NCI-H2081 treated with DMSO at 0.1 percent for 48 hours (cell line): ENCODE data around the gene TXNRD3.

ENCODE experiments used
- DNase-seq: peaks from one replicate; lab custom pipeline; 2025; lab: John Stamatoyannopoulos, UW

TXNRD3 gene

GRCh38 chr3:126671521-126671920 is 16.6 kb upstream of the TXNRD3 start:
- no peak for DNase-seq

DNA sequence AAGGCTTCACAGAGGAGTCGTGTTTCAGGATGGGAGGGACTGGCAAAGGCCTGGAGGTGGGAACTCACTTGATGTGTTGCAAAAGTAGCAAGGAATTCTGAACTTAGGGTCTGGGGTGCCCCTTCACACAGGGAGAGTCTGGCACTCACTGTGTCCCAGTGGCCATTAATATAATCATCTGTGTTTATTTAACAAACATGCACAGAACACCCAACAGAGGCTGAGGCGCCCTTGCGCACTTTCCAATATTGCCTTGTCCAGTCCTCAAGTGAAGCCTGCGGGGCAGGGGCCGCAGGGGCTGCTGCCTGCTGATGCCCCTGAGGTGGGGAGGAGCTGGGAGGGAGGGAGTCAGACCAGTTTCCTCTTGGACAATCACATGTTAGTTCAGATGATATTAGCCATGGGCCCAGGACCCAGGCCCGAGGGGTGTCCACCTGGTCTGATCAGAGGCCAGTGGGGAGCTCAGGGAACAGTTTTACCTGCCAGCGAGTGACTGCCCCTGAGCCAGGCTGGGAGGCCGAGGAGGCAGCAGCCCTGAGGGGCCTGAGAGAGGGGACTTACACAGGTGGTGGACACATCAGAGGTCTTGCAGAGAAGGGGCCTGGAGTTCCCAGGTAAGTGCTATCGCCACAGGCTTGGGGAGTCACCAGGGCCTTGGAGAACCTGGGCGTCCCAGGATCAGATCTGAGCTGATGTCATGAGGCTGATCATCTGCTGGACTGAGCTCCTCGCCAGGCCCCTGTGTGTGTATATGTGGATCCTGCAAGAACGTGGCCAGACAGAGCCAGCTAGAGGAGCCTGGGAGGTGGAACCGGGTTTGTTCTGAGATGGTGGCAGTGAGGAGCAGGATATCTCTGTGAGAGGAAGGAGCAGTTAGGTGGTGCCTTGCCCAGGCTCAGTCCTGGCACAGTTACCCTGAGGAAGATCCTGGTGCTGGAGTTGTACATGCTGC is 13.8 kb upstream of the TXNRD3 start:
- no peak for DNase-seq

GRCh38 chr3:126667631-126668449 is 12.9 kb upstream of the TXNRD3 start:
- no peak for DNase-seq

DNA sequence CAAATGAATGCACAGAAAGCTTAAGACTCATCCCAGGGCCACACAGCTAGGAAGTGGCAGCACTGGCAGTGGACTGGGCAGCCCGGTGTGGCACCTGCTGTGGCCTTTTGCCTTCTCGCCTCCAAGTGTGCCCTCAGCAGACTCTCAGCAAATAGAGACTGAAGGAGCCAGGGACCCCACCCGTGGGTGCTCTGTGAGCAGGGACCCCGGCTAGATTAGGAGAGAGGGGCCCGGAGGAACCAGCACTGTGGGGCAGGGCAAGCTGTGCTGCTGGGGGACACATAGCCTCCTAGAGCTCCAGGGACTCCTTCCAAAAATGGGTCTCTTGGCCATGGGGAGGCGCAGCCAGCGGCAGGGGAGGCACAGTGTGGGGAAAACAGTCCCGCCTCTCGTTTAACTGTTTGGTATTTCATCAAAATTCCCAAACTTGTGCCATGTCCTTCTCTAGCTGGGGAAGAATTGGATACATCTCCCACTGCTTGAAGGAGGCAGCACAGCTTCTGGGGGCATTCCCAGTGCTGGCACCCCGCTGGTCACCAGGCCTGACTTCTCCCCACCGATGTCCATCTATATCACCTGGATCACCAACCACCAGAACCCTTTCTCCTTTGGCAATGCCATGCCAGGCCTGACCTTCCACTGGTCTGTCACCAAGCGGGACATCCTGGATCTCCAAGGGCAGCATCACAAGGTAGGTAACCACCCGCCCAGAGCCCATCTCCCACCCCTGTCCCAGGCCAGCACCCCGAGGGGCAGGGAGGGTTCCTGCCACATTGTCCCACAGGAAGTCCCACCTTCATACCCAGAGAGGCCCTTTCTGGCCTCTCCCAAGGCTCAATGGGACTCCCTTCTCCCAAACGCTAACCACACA is 12.0 kb upstream of the TXNRD3 start:
- no peak for DNase-seq

DNA sequence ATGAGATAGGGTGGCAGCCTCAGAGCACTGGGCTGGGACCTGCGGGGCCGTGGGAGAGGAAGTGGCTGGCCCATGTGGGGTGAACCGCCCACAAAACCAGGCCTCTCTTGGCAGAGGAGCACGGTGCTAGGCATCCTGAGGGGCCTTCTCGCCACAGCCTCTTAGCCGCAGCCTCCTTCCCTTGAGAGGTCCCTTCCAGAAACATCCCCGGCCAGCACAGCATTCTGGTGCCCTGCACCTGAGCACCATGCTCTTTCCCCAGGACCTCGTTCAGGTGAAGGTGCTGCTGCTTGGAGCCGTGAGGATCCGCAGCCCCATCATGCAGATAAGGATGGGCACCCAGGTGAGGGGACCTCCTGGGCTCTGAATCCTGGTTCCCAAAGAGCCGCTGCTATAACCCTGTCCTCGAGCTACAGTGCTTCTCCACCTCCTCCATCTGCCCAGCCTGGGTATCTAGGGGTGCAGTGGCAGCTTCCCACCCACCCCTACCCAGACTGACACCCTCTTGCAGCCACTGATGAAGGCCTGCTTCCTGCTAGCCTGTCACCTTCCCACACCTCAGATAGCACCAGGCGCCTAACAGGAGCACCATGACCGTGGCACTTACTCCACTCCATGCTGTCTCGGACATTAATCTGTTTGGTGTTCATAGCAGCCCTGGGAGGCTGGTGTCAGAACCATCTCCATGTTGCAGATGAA is 11.2 kb upstream of the TXNRD3 start:
- DNase-seq, result no peak

GRCh38 chr3:126665221-126665936 is 10.5 kb upstream of the TXNRD3 start:
- no peak for DNase-seq

GRCh38 chr3:126664591-126665214 is 9.8 kb upstream of the TXNRD3 start:
- no peak for DNase-seq

GRCh38 chr3:126663750-126664149 is 8.8 kb upstream of the TXNRD3 start:
- DNase-seq, result no peak

- no peak for DNase-seq
Measured at GRCh38 chr3:126663257-126663656, 8.3 kb upstream of the TXNRD3 start.

GRCh38 chr3:126661532-126662364 is 6.8 kb upstream of the TXNRD3 start:
- DNase-seq, result no peak

GRCh38 chr3:126659915-126660886 is 5.3 kb upstream of the TXNRD3 start:
- no peak for DNase-seq

GRCh38 chr3:126658584-126658983 is 3.7 kb upstream of the TXNRD3 start:
- DNase-seq, result no peak

DNA sequence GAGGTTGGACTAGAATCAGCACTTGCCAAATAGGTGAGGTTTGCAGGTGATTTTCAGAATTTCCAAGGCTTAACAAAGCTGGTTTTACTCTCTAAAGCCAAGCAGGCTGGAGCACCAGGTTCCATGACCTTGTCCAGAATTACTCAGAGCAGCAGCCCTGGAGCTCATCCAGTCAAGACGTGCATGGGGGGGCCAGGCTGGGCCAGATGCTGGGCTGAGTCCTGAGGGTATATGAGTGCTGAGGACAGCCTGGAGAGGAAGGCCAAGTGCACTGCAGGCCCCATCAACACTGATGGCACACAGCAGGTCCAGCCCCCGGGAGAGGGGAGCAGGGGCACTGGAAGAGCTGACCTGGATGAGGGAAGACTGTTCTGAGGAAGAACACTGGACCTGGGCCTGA is 3.0 kb upstream of the TXNRD3 start:
- no peak for DNase-seq

DNA sequence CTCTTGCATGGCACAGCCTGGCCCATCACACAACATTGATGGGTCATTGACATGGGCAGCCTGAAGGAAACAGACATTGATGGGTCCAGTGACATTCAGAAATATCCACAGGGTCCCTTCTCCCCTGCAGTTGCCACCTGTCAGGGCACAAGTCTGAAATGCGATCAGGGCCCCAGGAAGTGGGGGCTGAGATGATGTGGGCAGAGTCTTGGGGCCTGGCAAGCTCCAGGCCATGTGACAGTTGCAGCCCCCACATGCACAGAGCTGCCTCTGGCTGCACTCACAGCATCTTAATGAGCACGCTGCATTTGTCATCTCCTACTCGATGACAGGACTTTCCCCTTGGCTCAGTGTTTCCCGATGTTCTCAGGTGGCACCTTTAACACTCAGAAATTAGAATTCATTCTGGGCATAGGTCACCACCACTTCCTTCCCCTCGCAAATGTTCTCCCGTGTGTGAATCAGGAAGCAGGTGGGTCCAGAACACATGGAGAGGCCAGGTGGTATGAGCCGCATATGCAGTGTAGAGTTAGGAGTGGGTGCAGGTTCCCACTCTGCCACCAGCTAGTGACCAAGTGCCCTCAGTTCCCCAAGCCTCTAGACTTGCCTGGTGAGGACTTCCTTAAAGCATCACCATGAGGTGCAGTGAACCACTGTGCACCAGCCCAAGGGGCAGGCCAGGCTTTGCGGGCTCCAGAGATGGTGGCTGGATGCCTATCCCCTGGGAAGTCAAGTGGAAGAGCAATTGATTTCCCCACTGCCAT is 1.6 kb upstream of the TXNRD3 start:
- DNase-seq, result no peak

DNA sequence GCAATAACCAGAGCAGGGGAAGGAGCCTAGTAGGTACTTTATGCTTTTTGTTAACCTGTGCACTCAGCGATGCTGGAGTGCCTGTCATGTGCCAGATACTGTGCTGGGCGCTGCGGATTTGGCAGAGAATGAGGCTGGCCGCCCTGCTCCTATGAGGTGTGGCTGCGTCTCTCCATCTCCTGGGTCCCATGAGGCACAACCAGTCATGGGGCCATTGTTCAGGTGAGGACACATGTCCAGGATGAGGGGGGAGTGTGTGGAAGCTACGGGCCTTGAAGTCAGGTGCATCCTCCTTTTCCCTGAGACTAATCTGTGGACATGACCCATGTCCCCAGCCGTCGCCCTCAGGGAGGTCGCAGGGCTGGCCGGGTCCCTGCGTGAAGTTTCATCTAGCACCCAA is 963 bp upstream of the TXNRD3 start:
- DNase-seq, result no peak

DNA sequence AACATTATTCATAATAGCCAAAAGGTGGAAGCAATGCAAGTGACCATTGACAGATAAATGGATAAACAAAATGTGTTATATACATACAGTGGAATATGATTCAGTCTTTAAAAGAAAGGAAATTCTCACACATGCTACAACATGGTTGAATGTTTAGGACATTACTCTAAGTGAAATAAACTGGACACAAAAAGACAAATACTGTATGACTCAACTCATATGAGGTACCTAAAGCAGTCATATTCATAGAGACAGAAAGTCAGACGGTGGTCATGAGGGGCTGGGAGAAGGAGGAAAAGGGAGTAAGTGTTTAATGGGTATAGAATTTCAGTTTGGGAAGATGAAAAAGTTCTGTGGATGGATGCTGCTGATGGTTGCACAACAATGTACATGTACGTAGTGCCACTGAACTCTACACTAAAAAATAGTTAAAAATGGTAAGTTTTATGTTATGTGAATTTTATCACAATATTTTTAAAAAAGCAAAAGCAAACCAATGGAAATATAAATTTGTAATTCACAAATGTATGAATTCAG is 5.3 kb downstream of the TXNRD3 start:
- no peak for DNase-seq

GRCh38 chr3:126646674-126647073 is 8.2 kb downstream of the TXNRD3 start:
- no peak for DNase-seq
